ENCODE data around the gene IRF2BP2.

DNA sequence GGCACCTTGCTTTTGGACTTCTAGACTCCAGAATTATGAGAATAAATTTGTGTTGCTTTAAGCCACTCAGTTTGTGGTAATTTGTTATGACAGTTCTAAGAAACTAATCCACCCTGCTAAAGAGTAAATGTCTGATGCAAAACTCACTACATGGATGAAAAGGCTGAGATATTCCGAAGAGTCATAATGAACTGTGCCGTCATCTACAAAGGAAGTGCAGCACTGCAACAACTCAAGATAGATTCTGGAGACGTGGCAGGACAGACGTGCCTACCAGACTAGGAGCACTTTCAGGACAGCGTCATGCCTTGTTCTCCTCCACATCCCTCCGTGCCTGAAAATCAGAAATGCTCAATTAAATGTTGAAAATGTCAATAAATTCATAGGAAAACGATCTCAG is 24.4 kb upstream of the IRF2BP2 start:
- TF ChIP-seq, protein P1, sequence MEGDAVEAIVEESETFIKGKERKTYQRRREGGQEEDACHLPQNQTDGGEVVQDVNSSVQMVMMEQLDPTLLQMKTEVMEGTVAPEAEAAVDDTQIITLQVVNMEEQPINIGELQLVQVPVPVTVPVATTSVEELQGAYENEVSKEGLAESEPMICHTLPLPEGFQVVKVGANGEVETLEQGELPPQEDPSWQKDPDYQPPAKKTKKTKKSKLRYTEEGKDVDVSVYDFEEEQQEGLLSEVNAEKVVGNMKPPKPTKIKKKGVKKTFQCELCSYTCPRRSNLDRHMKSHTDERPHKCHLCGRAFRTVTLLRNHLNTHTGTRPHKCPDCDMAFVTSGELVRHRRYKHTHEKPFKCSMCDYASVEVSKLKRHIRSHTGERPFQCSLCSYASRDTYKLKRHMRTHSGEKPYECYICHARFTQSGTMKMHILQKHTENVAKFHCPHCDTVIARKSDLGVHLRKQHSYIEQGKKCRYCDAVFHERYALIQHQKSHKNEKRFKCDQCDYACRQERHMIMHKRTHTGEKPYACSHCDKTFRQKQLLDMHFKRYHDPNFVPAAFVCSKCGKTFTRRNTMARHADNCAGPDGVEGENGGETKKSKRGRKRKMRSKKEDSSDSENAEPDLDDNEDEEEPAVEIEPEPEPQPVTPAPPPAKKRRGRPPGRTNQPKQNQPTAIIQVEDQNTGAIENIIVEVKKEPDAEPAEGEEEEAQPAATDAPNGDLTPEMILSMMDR (IDR thresholded peaks at IDR 0.05), result no peak
- TF ChIP-seq EZH2 (IDR thresholded peaks at IDR 0.05; ENCODE audit: borderline replicate concordance, insufficient read depth, low read depth, low read length, poor library complexity, severe bottlenecking), result no peak
